AG04450 (cell line): ENCODE results near the gene CHST9. TPM values are rescaled to one million over a fixed set of nuclear protein-coding genes. Genes with fewer than 3 reads are reported as not detected.

Experiments
- CTCF ChIA-PET: fragments of 300-600, 350-600 bp; formaldehyde crosslinking; extraction: SDS; loops from one replicate; lab custom pipeline; 2022; ENCODE audit warnings: antibody characterized with exemption, inconsistent platforms; lab: Charles Lee
- POLR2A ChIA-PET: fragments of 350-600 bp; formaldehyde crosslinking; extraction: SDS; loops from one replicate; lab custom pipeline; 2021; ENCODE audit warnings: antibody characterized with exemption, inconsistent platforms; lab: Yijun Ruan, JAX
- DNase-seq: peaks from one replicate; pipeline ENCODE4 v3.0.0-alpha.2; 2011; ENCODE audit warnings: low read depth, low spot score
- H3K27ac ChIP-seq: one replicate; pipeline ENCODE4 v1.5.1; 2012; ENCODE audit warnings: low read depth, low read length, control low read depth
- H3K27me3 ChIP-seq: one replicate; pipeline ENCODE4 v1.6.0; 2012; ENCODE audit warnings: low read length; ENCODE audit not compliant: control insufficient read depth, insufficient read depth
- H3K4me3 ChIP-seq: 2 replicates; pipeline ENCODE4 v1.5.1; 2011; ENCODE audit warnings: mild to moderate bottlenecking, low read depth, low read length, control low read depth
- H3K9me3 ChIP-seq: 2 replicates; pipeline ENCODE4 v1.5.1; 2012; ENCODE audit warnings: low read length; ENCODE audit not compliant: control insufficient read depth, insufficient read depth
- polyA plus RNA-seq: library from polyadenylated mRNA; depleted of rRNA; stranded (reverse); fragments of >200 nt; gene quantifications from 2 replicates; pipeline ENCODE4 v1.2.3, GENCODE V29; 2011
- TF ChIP-seq, protein P1 (sequence below): IDR thresholded peaks from 2 replicates; pipeline ENCODE4 v1.5.1; 2011; ENCODE audit warnings: low read depth, low read length, control low read depth, inconsistent platforms

The CHST9 gene
- polyA plus RNA-seq, 1 experiment: not detected

DNA sequence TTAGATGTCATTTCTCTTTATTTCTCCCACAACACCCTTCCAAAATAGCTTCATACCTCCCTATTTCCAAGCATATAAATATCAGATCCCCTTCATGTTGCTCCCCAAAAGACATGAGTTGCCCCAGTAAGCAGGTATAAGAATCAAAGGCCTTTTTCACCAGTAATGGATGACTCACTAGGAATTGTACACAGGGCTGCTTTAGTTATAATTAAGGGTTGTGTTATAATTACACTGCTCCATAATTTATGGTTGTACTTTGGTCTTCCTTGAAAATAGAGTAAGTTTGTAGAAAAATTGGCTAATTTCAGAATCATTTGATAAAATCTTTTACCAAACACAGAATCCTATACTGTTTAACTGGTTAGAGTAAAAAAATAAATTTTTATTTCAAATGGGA is 310.8 kb downstream of the CHST9 start:
- TF ChIP-seq, protein P1, sequence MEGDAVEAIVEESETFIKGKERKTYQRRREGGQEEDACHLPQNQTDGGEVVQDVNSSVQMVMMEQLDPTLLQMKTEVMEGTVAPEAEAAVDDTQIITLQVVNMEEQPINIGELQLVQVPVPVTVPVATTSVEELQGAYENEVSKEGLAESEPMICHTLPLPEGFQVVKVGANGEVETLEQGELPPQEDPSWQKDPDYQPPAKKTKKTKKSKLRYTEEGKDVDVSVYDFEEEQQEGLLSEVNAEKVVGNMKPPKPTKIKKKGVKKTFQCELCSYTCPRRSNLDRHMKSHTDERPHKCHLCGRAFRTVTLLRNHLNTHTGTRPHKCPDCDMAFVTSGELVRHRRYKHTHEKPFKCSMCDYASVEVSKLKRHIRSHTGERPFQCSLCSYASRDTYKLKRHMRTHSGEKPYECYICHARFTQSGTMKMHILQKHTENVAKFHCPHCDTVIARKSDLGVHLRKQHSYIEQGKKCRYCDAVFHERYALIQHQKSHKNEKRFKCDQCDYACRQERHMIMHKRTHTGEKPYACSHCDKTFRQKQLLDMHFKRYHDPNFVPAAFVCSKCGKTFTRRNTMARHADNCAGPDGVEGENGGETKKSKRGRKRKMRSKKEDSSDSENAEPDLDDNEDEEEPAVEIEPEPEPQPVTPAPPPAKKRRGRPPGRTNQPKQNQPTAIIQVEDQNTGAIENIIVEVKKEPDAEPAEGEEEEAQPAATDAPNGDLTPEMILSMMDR: no peak
- H3K27ac ChIP-seq: no peak overlapping the region
- H3K9me3 ChIP-seq: no peaks in the 10 kb centered on the region; the same call in 1 of the 2 replicates
- CTCF ChIA-PET: no interaction called here
- no peak for DNase-seq
- no peaks in the 10 kb centered on the region for H3K27me3 ChIP-seq
- H3K4me3 ChIP-seq: no peak overlapping the region
- POLR2A ChIA-PET: no interaction called here

DNA sequence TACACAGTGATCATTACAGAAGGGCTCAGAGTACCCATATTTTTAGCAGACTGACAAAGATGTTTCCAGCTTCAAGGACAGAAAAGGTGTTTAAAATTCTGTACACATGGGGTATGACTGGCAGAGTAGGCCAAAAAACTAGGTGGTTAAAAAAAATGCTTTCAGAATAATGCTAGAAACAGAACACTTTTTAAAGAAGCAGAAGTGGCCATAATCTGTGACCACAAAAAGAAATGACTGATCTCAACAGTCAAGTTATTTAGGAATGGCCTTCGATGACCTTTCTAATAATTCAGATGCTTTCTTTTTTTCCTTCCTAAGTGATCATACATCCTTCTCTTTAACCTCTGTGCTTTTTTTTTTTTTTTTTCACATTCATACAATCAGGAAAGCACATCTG is 315.5 kb downstream of the CHST9 start:
- Histone ChIP-seq H3K9me3 (peaks cover 1% of the 10 kb centered on the region; the same call in 1 of the 2 replicates), H3K4me3 (no peak overlapping the region), H3K27me3 (no peaks in the 10 kb centered on the region), H3K27ac (no peak overlapping the region)
- no peak for DNase-seq
- CTCF ChIA-PET: no interaction called here
- TF ChIP-seq, protein P1: no peak
- POLR2A ChIA-PET: no interaction called here

DNA sequence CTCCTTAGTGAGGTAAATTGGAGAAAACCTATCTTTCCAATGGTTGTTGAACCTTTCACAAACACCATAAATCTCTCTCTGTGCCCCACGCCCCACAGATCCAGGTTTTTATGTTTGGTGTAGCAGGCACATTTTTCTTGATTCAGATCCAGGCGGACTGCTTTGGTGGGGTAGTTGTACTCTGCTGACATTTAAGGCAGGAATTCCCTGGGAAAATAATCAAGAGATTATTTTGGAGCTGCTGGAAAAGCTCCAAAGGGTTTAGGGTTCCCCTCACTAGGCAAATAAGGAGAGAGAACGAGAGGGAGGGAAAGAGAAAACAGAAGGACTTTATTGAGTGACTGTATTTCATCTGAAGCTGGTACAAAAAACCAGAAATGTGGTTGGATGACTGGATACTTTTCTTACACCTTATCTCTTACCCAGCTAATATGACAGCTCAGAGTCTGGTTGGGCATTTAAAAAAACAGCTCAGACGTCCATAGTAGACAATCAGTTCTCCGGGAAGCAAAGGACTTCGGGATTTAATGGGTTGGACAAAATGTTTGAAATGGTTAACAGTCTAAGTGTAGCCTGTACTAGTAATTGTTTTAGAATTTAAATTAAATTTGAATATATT is 316.0 kb downstream of the CHST9 start:
- H3K9me3 ChIP-seq: peaks cover 7% of the 10 kb centered on the region; the same call in 1 of the 2 replicates
- POLR2A ChIA-PET: no interaction called here
- TF ChIP-seq, protein P1: no peak
- CTCF ChIA-PET: interaction anchor here (0.6 kb wide), 1 partner anchor 560 kb away, joined by 3 read pairs; no protein-coding TSS in a partner anchor
- DNase-seq: no peak
- no peaks in the 10 kb centered on the region for H3K27me3 ChIP-seq
- no peak overlapping the region for H3K4me3 ChIP-seq
- no peak overlapping the region for H3K27ac ChIP-seq

DNA sequence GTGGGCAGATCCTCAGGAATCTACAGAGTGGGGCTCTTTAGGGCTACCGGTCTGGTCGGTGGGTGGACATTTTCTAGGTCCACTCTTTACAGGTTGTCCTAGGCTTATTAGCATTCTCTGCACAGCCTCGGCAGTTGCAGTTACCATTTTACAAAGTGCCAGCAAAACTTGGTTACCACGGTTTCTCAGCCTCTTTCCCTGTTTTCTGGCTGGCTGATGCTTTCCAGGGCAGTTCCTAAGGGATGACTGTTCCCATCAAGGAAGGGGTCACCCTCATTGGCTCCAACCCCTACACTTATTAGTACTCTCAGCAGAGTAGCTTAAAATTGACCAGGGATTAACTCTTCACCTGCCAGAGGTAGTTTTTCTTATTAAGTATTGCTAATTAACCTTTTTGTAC is 317.6 kb downstream of the CHST9 start:
- H3K4me3 ChIP-seq: no peak overlapping the region
- no peak overlapping the region for H3K27ac ChIP-seq
- CTCF ChIA-PET: no interaction called here
- POLR2A ChIA-PET: no interaction called here
- no peaks in the 10 kb centered on the region for H3K27me3 ChIP-seq
- DNase-seq: no peak
- H3K9me3 ChIP-seq: peaks cover 11% of the 10 kb centered on the region
- TF ChIP-seq, protein P1: no peak

DNA sequence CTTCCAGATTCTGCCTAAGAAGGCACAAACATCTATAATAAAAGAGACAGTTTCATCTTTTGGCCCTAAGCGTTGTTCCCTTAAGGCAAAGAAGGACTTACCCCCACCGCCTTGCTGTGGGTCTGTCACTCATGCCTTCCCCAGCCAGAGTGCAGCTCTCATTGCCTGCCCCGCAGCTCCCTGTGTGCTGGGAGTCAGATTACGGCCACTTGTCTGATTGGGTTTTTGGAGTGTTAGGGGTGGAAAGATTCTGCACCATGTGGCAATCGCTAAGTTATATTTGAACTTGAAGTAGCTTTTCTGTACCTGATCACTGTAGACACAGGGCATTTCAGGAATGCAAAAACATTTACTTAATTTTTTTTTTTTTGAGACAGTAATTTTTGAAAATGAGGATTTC is 319.6 kb downstream of the CHST9 start, which contains the start of gene AQP4:
AQP4 (minus strand) TSS at position 151 of the 400 bp plus-strand sequence; CDS start at position 133, 18 bp downstream.
- ChIA-PET POLR2A (no interaction called here), CTCF (no interaction called here)
- H3K27me3 ChIP-seq: no peaks in the 10 kb centered on the region
- no peak within 1 kb of the TSS for H3K4me3 ChIP-seq
- no peak within 1 kb of the TSS for H3K27ac ChIP-seq
- no peak for DNase-seq
- H3K9me3 ChIP-seq: peaks cover 15% of the 10 kb centered on the region
- TF ChIP-seq, protein P1: no peak
